Breast epithelium (tissue), 3 donors: ENCODE measurements around the gene UBE2U.

Experiments used
- CTCF ChIP-seq, 3 donors: fragments of 450-650 bp; IDR thresholded peaks; one replicate each; pipeline ENCODE4 v1.5.1; 2016 to 2017; ENCODE audit warnings: antibody characterized with exemption in 3 of 3, mild to moderate bottlenecking in 3 of 3, moderate library complexity in 3 of 3
- POLR2A ChIP-seq: fragments of 450-650 bp; IDR thresholded peaks from one replicate; pipeline ENCODE4 v1.6.1; 2016; ENCODE audit warnings: antibody characterized with exemption, mild to moderate bottlenecking, moderate library complexity
- POLR2AphosphoS5 ChIP-seq, 3 donors: sonication (generic); formaldehyde crosslinking; IDR thresholded peaks; one replicate each; pipeline ENCODE4 v1.6.1; 2017; ENCODE audit warnings: antibody characterized with exemption in 3 of 3

DNA sequence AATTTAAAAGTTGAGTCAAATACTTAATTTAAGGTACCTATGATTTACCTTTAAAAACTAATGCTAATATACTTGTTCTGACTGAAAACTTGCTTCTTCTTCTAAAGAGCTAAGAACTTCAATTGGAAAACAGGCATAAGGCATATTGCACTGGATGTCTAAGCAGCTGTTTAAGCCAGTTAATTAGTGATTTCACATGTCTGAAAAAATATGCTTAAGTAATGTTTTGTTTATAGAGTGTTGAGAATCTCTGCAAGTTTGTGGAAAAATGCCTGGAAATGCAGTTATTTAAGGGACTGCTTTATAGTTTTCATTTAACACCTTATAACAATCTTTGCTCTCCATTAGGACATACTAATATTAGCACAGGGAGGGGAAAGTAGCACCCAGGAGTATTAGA is 28.2 kb downstream of the UBE2U start:
- TF ChIP-seq CTCF (IDR thresholded peaks at IDR 0.05) (no peak), POLR2A (no peak), POLR2AphosphoS5 (IDR thresholded peaks at IDR 0.05) (no peak)
